T-cell (primary cell): Measurements from ENCODE around the gene LHPP. TPM values are rescaled to one million over a fixed set of nuclear protein-coding genes. Genes with fewer than 3 reads are reported as not detected.

Experiments used
- ATAC-seq, 4 experiments: fragments of 200-7000 bp in 3 of 4; fragments of 150-1000 bp in 1 of 4; cut with Tn5 transposase; replicated peaks in 1 of 4; 1 replicate in 3 of 4; 2 replicates in 1 of 4; pipeline ENCODE4 v1.10.0; 2021; ENCODE audit warnings: moderate library complexity in 3 of 4, mild to moderate bottlenecking in 2 of 4, moderate number of reproducible peaks in 1 of 4
- CTCF ChIA-PET, 2 donors: fragments of 300-600 bp; sonication (Branson Sonifier 250); formaldehyde crosslinking; loops; one replicate each; lab custom pipeline; 2022; ENCODE audit warnings: antibody characterized with exemption in 2 of 2; lab: Charles Lee
- POLR2A ChIA-PET, 2 donors: fragments of 300-600 bp; sonication (Branson Sonifier 250); formaldehyde crosslinking; loops; one replicate each; lab custom pipeline; 2022; ENCODE audit warnings: antibody characterized with exemption in 2 of 2; lab: Charles Lee
- DNase-seq, 35 experiments: peaks; one replicate each; pipeline versions ENCODE4 v3.0.0 to v3.0.0-alpha.2; 2013 to 2023
- H3K27ac ChIP-seq: one replicate; pipeline ENCODE4 v1.5.1; 2013; ENCODE audit warnings: low read length
- H3K27me3 ChIP-seq, 2 experiments: replicated peaks in 1 of 2; 1 replicate in 1 of 2; 2 replicates in 1 of 2; pipeline versions ENCODE4 v1.6.1 to v1.7.0; 2013; ENCODE audit warnings: low read length in 1 of 2, mixed read lengths in 1 of 2; ENCODE audit not compliant: control insufficient read depth in 2 of 2, insufficient read depth in 2 of 2; ENCODE audit errors: extremely low read depth in 1 of 2
- H3K36me3 ChIP-seq, 2 donors: 1 replicate in 1 of 2; 2 replicates in 1 of 2; pipeline versions ENCODE4 v1.6.1 to v1.7.0; 2013; ENCODE audit warnings: low read length in 1 of 2; ENCODE audit not compliant: control insufficient read depth in 2 of 2, insufficient read depth in 1 of 2; ENCODE audit errors: extremely low read depth in 1 of 2
- H3K4me1 ChIP-seq, 2 experiments: 1 replicate in 1 of 2; 2 replicates in 1 of 2; pipeline versions ENCODE4 v1.6.1 to v1.7.0; 2013; ENCODE audit warnings: low read length in 2 of 2, mixed read lengths in 1 of 2; ENCODE audit not compliant: insufficient read depth in 2 of 2, control insufficient read depth in 1 of 2; ENCODE audit errors: extremely low read depth in 1 of 2
- H3K4me3 ChIP-seq, 2 donors: 1 replicate in 1 of 2; 2 replicates in 1 of 2; pipeline versions ENCODE4 v1.5.1 to v1.7.0; 2013; ENCODE audit warnings: mild to moderate bottlenecking in 2 of 2, low read length in 1 of 2, moderate library complexity in 1 of 2; ENCODE audit not compliant: control insufficient read depth in 1 of 2; ENCODE audit errors: extremely low read depth in 1 of 2
- H3K9me3 ChIP-seq: 2 replicates; pipeline ENCODE4 v1.7.0; 2013
- H3K27ac Mint-ChIP-seq, 2 donors: one replicate each; pipeline ENCODE4 v1.8.0; 2020 to 2021; ENCODE audit warnings: mild to moderate bottlenecking in 2 of 2, mixed read lengths in 2 of 2
- H3K27me3 Mint-ChIP-seq, 2 donors: one replicate each; pipeline ENCODE4 v1.8.0; 2021 to 2022; ENCODE audit warnings: mixed read lengths in 2 of 2
- H3K36me3 Mint-ChIP-seq: one replicate; pipeline ENCODE4 v1.8.0; 2021; ENCODE audit warnings: mixed read lengths
- H3K4me1 Mint-ChIP-seq, 3 donors: one replicate each; pipeline ENCODE4 v1.8.0; 2020 to 2022; ENCODE audit warnings: mixed read lengths in 3 of 3, mild to moderate bottlenecking in 1 of 3
- H3K4me3 Mint-ChIP-seq, 3 donors: one replicate each; pipeline ENCODE4 v1.8.0; 2020 to 2022; ENCODE audit warnings: mild to moderate bottlenecking in 3 of 3, mixed read lengths in 3 of 3, moderate library complexity in 3 of 3
- H3K9me3 Mint-ChIP-seq, 3 donors: one replicate each; pipeline ENCODE4 v1.8.0; 2020 to 2022; ENCODE audit warnings: mixed read lengths in 3 of 3
- WGBS: methylation state at CpG from one replicate; pipeline ENCODE4 v1.1.5; 2013; ENCODE audit warnings: missing lambda C conversion rate; ENCODE audit not compliant: insufficient coverage; 5-methylcytosine and 5-hydroxymethylcytosine counted together
- total RNA-seq, 35 experiments: library from RNA in 6 of 35; stranded (reverse) in 6 of 35; fragments of 120-200 nt in 1 of 35; gene quantifications; one replicate each; pipeline versions ENCODE4 v1.2.1 to v1.2.4 and lab custom pipeline; 2013 to 2026

The LHPP gene
- total RNA-seq, 5 donors from 2014 or later (not counting 1 experiment from before 2014, with no cell fraction given) = 13.2 to 27.4 (median 22.3) TPM

DNA sequence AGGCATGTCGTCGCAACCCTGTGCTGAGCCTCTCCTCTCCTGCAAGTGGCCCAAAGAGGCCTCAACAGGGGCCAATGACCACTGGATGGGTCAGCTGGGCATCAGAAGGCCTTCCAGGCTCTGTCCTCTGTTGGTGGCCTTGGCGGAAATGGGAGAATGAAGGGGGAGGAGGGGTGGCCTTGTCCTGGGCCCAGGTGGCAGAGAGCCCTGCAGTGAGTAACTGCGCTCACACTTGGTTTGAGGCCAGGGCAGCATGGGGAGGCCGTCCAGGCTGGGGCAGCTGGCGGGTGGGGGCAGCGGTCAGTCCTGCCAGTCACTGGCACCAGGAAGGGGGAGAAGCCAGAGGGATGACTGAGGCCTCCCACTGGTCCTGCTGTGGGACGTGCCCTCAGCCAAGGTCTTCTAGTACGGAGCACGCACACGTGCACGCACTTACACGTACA is 59.8 kb downstream of the LHPP start:
- POLR2A ChIA-PET = no interaction called here
- Histone ChIP-seq H3K4me3 (no peak overlapping the region), H3K9me3 (no peaks in the 10 kb centered on the region), H3K27ac (no peak overlapping the region), H3K4me1 (no peaks in the 10 kb centered on the region), H3K27me3 (no peaks in the 10 kb centered on the region), H3K36me3 (peaks cover 0 to 11% of the 10 kb centered on the region in 2 donors)
- Mint-ChIP-seq H3K27ac (no peak overlapping the region), H3K36me3 (peaks cover 12% of the 10 kb centered on the region), H3K9me3 (no peaks in the 10 kb centered on the region), H3K4me3 (no peak overlapping the region), H3K27me3 (no peaks in the 10 kb centered on the region), H3K4me1 (no peaks in the 10 kb centered on the region)
- no peak for ATAC-seq
- no peak for DNase-seq
- CTCF ChIA-PET = no interaction called here
- WGBS = 92% methylated on average over 11 of the region's 13 CpGs

DNA sequence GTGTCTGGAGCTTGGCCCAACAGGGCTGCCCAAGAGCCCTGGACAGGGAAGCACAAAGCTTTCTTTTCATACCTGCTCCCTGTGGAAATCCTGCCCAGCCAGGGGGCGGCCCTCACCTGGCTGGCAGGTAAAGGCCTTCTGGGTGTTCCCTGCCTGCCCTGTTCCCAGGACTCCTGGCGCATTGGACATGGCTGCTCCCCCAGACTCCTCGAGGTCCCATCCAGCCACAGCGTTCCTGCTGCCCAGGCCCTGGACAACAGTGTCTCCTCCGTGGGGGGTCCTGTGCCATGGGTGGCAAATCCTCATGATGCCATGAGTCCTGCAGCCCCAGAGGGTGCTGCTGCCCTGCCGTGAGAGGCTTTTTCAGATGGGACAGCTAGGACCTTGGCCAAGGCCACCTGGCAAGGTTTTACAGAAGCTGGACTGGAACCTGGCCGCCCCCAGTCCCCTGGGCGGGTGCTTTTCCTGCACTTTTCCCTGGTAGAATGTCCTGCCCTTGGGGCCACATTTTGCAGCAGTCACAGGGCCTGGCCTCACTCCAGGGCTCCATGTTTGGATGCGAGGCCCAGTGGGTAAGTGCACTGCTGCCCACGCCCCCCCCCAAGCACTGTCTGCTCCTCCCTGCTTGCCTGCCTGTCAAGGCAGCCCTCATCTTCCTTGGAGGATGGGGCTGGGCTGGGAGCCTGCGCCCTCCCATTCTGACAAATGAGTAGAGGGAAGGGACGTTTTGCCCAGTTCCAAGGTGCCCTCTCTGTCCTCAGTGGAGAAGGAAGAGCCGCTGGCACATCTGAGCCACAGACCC is 60.7 kb downstream of the LHPP start:
- Mint-ChIP-seq H3K27me3 (no peaks in the 10 kb centered on the region), H3K4me3 (no peak overlapping the region), H3K36me3 (peaks cover 12% of the 10 kb centered on the region), H3K4me1 (no peaks in the 10 kb centered on the region), H3K9me3 (no peaks in the 10 kb centered on the region), H3K27ac (no peak overlapping the region)
- CTCF ChIA-PET = interaction anchor here in 1 of 2 donors (0.5 kb wide), 1 partner anchor 304 kb away, joined by 4 read pairs; no protein-coding TSS in a partner anchor
- Histone ChIP-seq H3K9me3 (no peaks in the 10 kb centered on the region), H3K27me3 (no peaks in the 10 kb centered on the region), H3K4me1 (no peaks in the 10 kb centered on the region), H3K36me3 (peaks cover 0 to 5% of the 10 kb centered on the region in 2 donors), H3K27ac (no peak overlapping the region), H3K4me3 (no peak overlapping the region)
- POLR2A ChIA-PET = no interaction called here
- no peak for ATAC-seq
- DNase-seq = no peak
- 90% methylated on average over 9 of the region's 13 CpGs for WGBS

DNA sequence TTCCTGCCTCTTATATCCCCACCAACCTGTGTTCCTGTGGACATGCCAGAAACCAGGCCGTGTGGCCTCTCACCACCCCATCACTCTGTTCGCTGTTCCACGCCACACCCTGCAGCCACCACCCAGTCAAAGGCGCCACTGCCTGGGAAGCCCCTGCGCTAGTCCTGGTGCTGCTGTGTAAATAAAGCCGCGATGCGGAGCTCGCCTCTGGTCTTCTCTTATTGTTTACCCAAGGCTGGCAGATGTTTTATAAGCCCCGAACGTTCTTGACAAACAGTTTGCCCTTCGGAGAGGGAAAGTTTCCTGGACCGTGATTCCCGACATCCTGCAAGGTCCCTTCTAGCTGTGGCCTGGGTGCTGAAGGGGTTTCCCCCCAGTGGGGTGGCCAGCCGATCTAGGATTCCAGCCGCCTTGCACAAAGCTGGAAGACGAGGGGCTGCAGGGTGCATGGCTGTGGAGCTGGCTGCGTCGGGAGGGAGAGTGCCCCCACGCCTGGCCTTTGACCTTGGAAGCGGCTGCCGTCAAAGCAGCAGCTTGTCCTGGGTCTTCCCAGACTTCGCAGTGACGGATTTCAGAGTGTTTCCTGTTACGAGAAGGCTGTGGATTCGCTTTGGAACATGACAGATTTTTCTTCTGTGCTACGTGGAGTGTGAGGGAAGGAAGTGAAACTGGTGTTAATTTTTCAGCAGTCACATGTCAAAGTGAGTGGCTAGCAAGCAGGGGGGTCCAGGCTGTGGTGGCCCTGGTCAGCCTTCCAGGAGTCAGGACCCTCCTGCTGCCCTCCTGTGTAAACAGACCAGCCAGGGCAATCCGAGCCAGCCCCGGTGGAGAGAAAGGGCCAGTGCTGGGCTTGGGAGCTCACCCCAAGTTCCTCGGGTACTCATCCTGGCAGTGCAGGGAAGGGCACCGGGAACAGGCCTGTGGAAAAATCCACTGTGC is 61.6 kb downstream of the LHPP start:
- H3K27ac Mint-ChIP-seq = no peak overlapping the region
- no peaks in the 10 kb centered on the region for H3K27me3 Mint-ChIP-seq
- Histone ChIP-seq H3K4me3 (no peak overlapping the region), H3K4me1 (no peaks in the 10 kb centered on the region), H3K9me3 (no peaks in the 10 kb centered on the region), H3K27ac (no peak overlapping the region), H3K27me3 (no peaks in the 10 kb centered on the region), H3K36me3 (no peaks in the 10 kb centered on the region)
- H3K36me3 Mint-ChIP-seq = peaks cover 12% of the 10 kb centered on the region
- ChIA-PET POLR2A (interaction anchor here in 1 of 2 donors (0.5 to 0.6 kb wide), 2 partner anchors 8 to 225 kb away, joined by 3 read pairs; no protein-coding TSS in a partner anchor), CTCF (interaction anchor here (0.7 to 0.8 kb wide), 2 partner anchors 226 to 525 kb away, joined by 3 read pairs; no protein-coding TSS in a partner anchor)
- H3K4me1 Mint-ChIP-seq = no peaks in the 10 kb centered on the region
- H3K4me3 Mint-ChIP-seq = no peak overlapping the region
- no peaks in the 10 kb centered on the region for H3K9me3 Mint-ChIP-seq
- no peak for ATAC-seq
- DNase-seq = no peak
- WGBS = 81% methylated on average over 27 of the region's 31 CpGs

DNA sequence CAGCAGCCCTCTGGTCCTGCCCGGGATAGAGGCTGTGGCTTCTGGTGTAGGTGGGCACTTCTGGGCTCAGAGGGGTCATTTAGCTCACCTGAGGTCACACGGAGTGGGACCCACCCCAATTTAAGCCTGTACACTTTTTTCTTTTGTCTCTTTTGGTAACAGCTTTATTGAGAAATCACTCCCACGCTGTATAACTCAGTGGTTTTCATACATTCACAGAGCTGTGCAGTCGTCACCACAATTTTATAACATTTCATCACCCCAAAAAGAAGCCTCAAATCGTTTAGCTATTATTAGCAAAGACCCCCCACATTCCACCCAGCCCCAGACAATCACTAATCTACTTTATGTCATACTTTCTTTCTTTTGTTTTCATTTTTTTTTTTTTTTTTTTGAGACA is 62.3 kb downstream of the LHPP start:
- H3K4me3 Mint-ChIP-seq = no peak overlapping the region
- ChIA-PET CTCF (interaction anchor here in 1 of 2 donors (0.7 kb wide), 1 partner anchor 524 kb away, joined by 3 read pairs; no protein-coding TSS in a partner anchor), POLR2A (interaction anchor here (0.5 kb wide), 2 partner anchors 15 to 225 kb away, joined by 3 read pairs; no protein-coding TSS in a partner anchor)
- no peak overlapping the region for H3K27ac Mint-ChIP-seq
- WGBS = 82% methylated on average over 2 of the region's 5 CpGs
- Histone ChIP-seq H3K4me1 (no peaks in the 10 kb centered on the region), H3K27ac (no peak overlapping the region), H3K9me3 (no peaks in the 10 kb centered on the region), H3K36me3 (no peaks in the 10 kb centered on the region), H3K4me3 (no peak overlapping the region), H3K27me3 (no peaks in the 10 kb centered on the region)
- DNase-seq (no peak), ATAC-seq (no peak)
- H3K4me1 Mint-ChIP-seq = no peaks in the 10 kb centered on the region
- no peaks in the 10 kb centered on the region for H3K27me3 Mint-ChIP-seq
- H3K36me3 Mint-ChIP-seq = peaks cover 12% of the 10 kb centered on the region
- H3K9me3 Mint-ChIP-seq = no peaks in the 10 kb centered on the region

DNA sequence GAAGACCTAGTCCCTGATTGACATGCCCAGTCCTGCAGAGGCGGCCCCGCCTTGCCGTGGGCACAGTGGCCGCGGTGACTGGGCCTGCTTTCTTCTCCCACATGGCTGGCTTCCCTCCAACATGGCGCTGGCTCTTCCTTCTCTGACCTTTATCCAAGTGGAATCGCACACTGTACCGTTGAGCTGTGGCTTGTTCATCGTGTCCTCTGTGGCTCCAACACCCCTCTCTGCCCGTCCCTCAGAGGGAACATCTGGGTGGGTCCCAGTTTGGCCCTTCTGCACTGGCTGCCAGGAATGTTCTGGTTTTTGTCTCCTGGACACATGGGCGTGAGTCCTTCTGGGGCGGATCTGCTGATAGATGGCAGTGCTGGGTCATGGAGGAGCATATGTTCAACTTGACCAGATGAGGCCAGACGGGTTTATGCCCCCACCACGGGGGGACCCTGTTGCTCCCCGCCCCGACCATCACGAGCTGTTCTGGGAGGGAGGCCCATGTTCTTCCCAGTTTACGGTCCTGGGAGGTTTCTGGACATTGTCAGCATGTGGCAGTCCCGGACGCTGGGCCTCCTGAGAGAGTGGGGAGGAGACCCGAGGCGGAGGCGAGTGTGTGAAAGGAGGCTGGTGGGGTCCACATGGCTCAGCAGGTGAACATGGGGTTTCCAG is 63.5 kb downstream of the LHPP start:
- H3K27me3 Mint-ChIP-seq = no peaks in the 10 kb centered on the region
- ChIA-PET POLR2A (no interaction called here), CTCF (no interaction called here)
- H3K4me3 Mint-ChIP-seq = no peak overlapping the region
- no peaks in the 10 kb centered on the region for H3K9me3 Mint-ChIP-seq
- peaks cover 6% of the 10 kb centered on the region for H3K36me3 Mint-ChIP-seq
- WGBS = 89% methylated on average over 23 of the region's 23 CpGs
- Histone ChIP-seq H3K27ac (no peak overlapping the region), H3K27me3 (no peaks in the 10 kb centered on the region), H3K4me1 (peaks cover 0 to 4% of the 10 kb centered on the region in 2 experiments), H3K4me3 (no peak overlapping the region), H3K9me3 (no peaks in the 10 kb centered on the region), H3K36me3 (no peaks in the 10 kb centered on the region)
- ATAC-seq = no peak
- H3K4me1 Mint-ChIP-seq = peaks cover under 1 to 1% (median under 1%) of the 10 kb centered on the region in 3 donors
- DNase-seq = no peak
- no peak overlapping the region for H3K27ac Mint-ChIP-seq
